NCI-H2171 treated with DMSO at 0.1 percent for 48 hours (cell line): ENCODE results near the gene SPDYE4.
A peak's percentile ranks its signal among the peaks of the same experiment; 100 is the strongest.

Experiments used
- DNase-seq: peaks from one replicate; lab custom pipeline; 2025; lab: John Stamatoyannopoulos, UW

SPDYE4 gene

DNA sequence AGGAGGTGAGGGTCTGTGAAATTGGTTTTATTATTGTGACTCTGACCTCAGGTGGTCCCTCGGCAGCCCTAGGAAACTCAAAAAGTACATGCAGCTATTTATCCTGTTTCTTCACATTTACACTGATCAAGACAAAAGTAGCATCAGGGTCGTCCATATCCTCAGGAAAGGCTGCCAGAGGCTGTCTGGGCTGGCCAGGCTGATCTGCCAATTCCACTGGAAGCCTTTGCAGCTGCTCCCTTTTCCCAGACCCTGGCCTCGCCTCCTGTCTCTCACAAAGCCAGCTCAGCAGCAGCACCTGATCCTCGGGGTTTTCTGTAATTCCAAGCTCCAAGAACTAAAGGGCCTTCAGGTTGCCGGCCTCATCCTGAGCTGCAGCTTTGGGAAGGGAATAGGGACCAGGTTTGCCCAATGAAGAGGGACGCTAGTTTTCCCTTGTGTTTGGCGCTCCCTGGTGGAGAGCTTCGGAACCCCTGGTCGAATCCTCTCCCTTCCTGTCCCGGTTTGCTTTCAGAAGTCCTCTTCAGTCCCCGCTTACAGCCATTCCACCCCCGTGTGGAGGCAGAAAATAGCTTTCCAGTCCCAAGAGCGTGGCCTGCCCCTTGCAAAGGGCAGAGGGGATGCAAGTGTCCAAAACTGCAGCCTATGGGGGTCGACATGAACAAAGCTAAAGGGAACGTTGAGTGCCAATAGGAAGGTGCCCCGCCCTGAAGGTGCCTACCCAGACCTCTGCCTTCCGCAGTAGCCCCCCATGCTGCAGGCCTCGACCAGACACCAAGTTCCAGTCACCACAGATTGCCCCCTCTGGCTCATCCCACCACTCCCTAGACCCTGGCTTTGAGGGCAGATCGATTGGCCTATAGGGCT lies 27.4 kb upstream of the SPDYE4 start:
- peak; percentile 33 for DNase-seq

DNA sequence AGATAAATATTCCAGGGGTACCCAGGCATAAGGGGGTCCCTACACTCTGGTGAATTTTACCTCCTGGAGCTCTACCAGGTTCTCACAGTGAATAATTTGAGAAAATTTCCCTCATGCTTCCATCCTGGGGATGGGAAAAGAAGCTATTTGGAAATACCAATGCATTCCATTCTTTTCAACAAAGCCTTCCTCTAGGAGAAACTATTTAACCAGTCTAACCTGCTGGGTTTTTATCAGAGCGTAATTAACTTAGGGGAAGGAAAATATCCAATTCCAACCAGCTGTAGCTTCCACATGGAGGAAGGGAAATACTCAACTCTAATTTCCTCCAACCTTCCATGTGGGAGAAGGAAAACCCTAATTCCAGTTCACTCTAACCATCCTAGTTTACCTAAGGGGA lies 23.8 kb upstream of the SPDYE4 start:
- DNase-seq = no peak

DNA sequence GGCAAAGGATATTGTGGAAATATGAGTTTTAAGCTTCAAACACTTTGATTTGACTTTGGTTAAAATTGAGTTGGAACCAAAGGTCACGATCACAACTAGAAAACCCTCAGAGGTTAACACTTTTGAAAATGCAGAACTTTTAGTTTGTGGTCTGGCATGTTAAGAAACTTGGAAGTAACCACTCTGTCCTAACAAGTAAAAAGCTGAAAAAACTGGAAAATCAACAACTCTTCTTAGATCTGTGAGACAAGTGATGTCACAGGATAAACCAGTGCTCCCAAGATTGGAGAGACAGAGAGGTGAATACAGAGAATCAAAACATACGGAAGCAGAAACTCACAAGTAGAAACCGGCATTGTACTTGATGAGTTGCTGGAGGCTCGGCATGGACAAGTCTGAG lies 23.4 kb upstream of the SPDYE4 start:
- no peak for DNase-seq

DNA sequence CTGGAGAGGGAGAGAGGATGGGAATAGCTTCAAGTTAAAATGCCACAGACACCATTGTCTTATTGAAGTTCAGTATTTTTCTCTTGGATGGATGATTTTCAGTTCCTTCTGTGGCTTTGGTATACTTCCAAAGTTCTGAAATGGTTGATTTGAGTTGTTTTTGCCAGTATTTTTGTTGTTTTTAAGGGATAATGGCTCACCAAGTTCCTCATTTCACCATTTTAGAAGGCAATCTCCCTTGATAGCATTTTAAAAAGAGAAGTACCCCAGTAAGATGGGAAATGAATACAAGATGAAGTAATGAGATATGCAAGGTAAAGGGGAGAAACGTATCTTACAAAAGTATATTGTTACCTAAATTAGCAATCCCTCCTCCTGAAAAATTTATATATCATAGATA lies 18.5 kb upstream of the SPDYE4 start:
- no peak for DNase-seq

DNA sequence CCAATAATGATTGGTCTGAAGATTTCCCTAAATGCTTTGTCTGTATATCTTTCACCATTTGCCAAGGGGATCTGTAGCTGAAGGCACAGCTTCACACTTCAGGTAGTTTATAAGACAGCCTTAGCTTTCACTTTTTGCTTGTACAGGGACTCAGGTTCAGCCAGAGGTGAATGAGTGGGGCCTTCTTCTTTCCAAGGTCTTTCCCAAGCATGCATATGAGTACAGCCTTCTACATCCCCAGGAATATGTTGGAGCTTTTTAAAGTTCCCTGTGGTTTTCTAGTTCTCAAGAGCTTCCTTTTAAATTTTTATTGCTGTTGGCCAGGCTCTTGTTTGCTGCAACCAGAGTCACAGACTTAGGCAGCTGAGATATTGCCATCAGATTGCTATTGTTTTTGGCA lies 17.9 kb upstream of the SPDYE4 start:
- DNase-seq = no peak

DNA sequence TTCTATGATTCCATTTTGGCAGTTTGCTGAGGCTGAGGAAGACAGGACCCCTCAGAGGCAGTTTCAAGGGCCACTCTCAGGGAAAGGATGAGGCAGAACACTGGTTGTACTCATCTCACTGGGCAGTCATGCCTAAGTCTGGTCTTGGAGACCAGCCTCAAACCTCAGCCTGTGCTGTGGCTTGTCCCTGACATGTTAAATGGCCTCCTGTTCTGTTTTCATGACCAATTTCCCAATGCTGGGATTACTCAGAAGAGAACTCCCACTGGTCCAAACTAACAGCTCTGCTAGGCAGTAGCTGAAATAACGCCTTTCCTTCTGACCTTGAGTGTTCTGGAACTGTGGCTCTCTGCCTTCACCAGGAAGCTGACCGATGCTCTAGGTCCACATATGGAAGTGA lies 8.4 kb upstream of the SPDYE4 start:
- no peak for DNase-seq

DNA sequence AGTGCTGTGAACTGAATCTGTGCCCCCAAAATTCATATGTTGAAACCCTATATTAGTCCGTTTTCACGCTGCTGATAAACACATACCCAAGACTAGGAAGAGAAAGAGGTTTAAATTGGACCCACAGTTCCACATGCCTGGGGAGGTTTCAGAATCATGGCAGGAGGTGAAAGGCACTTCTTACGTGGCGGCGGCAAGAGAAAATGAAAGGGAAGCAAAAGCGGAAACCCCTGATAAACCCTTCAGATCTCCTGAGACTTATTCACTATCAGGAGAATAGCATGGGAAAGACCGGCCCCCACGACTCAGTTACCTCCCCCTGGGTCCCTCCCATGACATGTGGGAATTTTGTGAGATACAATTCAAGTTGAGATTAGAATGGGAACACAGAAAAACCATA lies 3.7 kb upstream of the SPDYE4 start:
- no peak for DNase-seq

DNA sequence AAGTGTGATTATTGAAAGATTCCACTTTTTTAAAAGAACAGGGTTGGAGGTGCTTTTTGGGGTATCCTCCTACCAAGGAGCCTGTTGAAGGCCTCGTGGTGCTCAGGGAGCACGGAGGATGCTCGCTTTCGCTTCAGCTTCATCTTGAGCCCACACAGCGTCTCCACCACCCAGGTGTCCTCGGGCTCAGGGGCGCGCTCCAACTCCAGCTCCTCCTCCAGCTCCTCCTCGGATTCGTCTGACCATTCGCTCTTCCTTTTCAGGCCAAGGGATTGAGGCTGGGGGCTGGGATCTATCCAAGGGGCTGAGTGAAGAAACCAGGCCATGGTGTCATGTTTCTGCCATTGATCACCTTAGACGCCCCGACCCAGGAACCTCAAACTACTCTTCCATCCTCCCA lies 1.2 kb downstream of the SPDYE4 start:
- no peak for DNase-seq

DNA sequence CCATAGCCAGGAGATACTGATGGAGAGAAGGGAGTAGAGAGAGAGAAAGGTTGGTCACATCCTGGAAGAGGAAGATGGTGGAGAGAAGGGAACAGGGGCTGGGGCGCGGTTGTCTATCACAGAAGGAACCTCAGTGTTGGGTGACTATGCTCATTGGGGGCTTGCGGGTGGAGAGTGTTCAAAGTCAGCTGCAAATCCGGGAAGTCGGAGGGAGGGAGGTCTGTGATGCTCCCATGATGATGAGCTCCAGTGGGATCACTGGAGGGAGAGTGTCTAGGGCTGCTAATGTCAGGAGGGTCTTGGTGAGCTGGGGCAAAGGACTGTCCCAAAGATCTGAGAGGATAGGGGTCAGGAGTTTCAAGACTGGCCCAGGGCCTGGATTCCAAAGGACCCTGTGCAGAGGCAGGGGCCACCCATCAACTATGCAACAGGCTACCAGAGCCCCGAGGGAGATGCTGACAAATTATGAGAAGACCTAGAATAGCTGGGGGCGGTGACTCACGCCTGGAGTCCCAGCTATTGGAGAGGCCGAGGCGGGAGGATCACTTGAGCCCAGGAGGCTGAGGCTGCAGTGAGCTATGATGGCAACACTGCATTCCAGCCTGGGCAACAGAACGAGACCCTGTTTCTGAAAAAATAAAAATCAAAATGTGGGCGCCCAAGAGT lies 2.6 kb downstream of the SPDYE4 start:
- no peak for DNase-seq

DNA sequence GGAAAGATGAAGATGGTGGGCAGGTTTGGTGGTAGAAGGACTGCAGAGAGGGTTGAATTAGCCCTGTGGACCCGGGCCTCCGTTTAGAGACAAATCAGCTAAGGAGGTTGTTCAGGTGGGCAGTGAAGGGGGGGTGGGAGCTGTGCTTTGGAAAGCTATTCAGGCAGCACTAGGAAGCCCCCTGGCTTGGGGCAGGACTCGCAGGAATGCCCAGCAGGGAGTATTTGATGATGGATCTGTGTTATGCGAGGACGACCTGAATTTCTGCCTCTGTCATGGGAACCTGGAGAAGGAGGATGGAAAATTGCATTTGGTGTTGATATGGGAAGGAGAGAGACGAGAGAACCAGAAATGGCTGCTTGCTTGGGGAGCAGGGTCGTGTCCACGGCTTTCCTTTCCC lies 3.5 kb downstream of the SPDYE4 start:
- no peak for DNase-seq

DNA sequence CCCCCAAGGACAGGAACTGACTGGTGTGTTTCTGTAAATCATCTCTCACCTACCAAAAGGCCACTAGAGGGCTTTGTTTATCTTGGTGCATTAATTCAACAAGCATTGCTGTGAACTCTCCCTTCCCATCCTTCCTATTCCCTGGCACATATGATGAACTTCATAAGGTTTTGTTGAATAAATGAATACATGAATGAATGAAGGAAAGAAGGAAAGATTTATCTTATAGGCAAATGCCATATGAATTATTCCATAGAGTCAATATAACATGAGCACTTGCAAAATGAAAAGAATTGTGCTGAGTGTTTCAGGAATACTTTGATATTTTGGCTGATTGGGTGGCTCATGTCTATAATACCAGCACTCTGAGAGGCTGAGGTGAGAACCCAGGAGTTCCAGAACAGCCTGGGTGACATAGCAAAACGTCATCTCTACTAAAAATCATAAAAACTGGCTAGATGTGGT lies 4.3 kb downstream of the SPDYE4 start:
- peak; percentile 2 for DNase-seq

DNA sequence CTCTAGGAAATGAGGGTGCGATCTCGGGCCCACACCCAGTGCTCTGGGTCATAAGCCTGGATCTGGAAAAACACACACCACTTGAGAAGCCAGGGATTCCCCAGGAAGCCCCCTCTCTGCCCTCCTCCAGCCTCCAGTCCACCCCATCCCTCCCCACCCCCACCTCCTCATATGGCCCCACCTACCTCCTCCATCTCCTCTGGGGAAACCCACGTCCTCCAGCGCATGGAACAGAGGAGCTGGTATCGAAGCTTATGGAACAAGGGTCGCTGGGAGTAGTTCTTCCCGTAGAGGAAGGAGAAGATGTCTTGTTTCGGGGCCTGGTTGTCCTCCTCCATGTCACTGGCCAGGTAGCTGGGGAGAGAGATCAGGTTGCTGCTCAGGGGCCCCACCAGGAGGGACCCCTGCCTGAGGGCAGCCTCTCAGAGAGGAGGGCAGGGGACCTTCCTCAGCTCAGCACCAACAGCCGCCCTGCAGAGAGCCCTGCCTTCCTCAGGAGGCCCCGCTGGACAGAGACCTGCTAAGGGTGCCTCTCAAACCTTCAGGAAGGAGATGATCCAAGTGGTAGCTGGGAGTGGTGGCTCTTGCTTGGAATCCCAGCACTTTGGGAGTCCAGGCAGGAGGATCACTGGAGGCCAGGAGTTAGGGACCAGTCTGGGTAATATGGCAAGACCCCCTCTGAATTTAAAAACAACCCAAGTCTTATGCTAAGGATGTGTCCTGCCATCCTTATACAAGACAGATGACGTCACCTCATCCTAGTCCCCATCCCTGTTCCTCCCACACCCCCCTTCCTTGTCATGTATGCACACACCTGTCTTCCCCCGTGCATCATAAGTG lies 5.0 kb downstream of the SPDYE4 start:
- no peak for DNase-seq

DNA sequence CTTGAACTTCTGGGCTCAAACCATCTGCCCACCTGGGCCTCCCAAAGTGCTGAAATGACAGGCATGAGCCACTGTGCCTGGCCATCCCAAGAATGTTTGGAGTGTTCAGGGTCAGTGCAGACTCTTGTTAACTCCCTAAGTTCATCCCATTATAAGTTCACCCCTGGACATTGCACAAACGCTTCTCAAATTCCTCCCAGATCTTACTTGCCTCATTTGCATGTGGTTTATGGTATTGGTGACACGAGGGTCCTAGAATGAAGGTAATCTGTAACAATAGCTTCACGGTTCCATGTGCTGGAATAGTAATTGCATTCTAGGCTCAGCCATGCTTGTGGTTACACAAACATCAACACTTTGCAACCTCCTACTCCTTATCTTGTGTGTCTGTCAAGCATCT lies 8.7 kb downstream of the SPDYE4 start:
- no peak for DNase-seq

DNA sequence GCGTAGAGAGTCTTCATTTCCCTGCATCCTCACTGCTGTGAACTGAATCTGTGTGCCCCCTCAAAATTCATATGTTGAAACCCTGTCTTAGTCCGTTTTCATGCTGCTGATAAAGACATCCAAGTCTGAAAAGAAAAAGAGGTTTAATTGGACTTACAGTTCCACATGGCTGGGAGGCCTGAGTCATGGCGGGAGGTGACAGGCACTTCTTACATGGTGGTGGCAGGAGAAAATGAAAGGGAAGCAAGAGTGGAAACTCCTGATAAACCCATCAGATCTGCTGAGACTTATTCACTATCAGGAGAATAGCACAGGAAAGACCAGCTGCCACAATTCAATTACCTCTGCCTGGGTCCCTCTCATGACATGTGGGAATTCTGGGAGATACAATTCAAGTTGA lies 10.6 kb downstream of the SPDYE4 start:
- DNase-seq = no peak

DNA sequence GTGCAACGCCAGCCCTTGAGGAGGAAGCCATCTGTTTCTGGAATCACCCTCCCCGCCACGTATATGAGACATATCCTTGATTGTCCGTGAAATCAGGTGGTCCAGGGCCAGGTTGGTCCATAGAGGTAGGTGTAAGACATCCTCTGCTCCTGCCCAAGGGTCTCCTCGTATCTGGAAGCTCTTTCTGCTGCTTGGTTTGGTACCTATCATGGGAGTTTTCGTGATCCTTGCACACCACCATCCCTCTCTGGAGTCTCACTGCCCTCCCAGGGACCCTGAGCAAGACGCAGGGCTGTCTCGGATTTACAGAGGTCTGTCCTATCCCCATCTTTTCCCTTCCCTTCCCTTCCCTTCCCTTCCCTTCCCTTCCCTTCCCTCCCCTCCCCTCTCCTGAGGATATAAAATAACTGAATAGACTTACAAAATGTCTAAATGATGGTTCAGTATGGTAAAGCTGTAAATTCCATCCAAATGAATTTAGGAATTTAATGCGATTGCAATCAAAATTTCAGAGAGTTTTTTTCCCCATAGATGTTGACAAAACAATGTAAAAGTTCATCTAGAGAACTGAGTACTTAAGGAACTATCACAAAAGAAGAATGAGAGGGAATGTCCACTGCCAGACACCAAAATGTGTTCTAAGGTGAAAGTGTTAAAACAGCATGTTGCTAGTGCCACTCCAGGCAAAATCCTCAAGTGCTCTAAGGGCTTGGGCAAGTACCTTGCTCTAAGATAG lies 11.7 kb downstream of the SPDYE4 start:
- no peak for DNase-seq

DNA sequence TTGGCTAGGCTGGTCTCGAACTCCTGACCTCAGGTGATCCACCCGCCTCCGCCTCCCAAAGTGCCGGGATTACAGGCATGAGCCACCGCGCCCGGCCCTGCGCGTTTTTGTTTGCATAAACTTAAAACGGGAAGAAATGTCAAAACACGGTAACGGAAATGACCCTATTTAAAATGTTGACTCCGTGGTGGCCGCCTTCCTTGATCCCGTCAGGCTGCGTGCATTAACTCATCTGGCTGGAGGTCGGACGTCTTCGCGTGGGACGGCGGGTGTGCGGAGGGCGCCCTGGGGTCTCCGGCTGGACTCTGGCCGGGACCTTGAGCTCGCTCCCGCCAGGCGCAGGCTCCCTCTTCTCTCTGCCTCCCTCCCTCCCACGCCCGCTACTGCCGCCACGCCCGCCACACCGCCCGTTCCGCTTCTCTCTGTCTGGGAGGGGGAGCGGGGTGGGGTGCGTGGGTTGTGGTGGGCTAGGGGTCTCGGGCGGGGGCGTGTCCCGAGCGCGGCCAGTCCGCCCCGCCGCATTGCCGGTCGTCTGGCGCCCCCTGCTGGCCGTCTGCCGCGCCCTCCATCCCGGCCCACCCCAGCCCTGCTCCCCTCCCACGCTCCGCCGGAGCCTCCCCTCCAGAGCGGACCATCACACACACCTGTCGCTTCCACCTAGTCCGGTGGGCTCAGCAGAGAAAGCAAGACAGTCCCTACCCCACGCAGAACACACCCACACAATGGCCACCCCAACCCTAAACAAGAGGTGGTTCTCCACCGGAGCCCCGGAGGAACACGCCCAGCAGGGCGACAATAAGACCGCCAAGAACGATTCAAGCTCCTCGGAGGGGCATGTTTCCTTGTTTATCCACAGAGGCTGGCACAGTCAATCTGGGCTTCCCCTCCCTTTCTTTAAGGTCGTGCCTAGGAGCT lies 12.5 kb downstream of the SPDYE4 start:
- DNase-seq = peak; percentile 2

DNA sequence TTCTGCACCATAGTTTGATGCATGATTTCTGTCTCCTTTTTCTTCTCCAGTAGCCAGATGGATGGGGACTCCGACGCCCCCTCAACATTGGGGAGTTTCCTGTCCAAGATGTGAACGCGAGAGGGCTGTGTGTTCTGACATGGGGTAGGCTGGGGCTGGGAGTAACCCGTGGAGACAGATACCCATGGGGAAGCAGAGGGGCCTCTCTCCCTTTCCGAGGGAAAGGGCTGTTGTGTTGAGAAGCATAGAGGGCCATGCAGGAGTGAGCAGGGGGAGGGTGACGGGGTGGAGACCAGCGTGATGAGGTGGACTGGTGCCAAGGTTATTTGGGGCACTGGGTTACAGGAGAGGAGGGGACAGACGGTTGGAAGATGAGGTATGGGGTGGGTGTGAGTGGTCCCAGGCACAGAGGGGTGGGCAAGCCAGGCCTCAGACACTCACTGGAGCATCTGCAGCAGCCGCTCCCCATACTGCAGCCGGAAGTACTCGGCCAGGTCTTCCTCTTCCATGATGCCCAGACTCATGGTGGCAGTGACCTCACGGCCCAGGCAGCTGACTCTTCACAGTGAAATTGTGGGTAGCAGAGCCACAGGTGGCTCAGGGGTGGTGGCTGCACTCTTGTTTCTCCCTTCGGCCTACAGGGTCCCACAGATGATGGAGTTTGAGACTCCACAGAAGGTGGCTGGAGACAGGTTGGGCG lies 14.1 kb downstream of the SPDYE4 start:
- no peak for DNase-seq

DNA sequence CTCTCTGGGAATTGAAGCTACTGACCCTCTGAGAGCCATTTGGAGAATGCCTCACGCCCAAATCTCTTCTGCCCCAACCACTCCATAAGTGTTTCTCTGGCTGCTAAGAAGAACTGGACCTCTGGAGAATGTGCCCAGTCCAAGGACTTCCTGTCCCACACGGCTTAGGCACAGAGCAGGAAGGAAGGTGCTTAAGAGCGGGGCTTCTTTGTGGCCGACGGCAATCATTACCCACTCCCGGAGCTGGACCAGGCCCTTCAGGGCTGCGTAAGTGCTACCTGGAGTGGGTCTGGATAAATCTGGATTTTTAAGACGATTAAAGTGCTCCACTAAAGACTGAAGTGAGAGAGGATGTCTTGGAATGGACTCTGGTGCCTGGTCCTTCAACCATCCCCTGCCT lies 15.5 kb downstream of the SPDYE4 start:
- no peak for DNase-seq

DNA sequence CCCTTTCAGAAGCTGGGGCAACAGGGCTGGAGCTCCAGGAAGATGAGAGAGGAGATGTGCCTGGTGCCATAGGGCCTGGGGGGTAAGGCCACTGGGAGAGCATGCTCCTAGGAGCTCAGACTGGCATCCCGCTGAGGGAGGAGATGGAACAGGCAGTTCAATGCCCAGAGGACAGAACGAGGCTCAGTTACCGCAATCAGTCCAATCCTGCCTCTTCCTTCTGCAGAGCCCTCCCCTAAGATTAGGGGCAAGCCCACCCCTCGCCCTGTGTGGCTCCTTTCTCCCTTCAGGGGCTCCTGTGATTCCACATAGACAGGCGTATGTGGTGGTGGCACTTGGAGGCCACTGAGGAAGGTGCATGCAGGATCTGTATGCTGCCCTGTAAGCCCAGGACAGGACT lies 16.1 kb downstream of the SPDYE4 start:
- DNase-seq = no peak

DNA sequence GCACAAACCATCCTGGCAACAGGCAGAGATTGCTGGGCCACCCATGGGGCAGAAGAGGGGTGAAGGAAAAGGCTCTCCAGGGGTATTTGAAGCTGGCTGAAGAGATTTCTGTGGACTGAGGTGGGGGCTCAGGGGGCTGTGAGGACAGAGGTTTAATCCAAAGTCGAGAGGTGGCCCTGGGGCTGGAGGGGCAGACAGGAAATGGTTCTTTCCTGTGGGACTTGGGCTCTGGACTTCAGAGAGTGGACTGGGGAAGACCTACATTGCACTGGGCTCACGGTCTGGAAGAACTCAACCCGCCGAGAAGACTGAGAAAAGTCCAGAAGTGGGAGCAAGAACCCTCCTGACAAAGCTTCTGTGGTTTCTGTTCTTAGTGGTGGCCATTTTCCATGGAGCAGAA lies 16.6 kb downstream of the SPDYE4 start:
- no peak for DNase-seq
